H1 (cell line): Measurements from ENCODE around the gene GPC6. TPM values are rescaled to one million over a fixed set of nuclear protein-coding genes. Genes with fewer than 3 reads are reported as not detected.

Experiments
- CTCF ChIA-PET: fragments of 300-600 bp; sonication (Branson Sonifier 250); formaldehyde crosslinking; loops from one replicate; lab custom pipeline; 2021; ENCODE audit not compliant: partially characterized antibody; lab: Charles Lee
- POLR2A ChIA-PET: fragments of 300-600 bp; sonication (Branson Sonifier 250); formaldehyde crosslinking; loops from one replicate; lab custom pipeline; 2021; ENCODE audit warnings: inconsistent platforms; ENCODE audit not compliant: partially characterized antibody; lab: Charles Lee
- DNase-seq, 2 experiments: peaks; one replicate each; pipeline versions ENCODE4 v3.0.0 to v3.0.0-alpha.2; 2010 to 2022; ENCODE audit warnings: low spot score in 2 of 2, low read depth in 1 of 2, mixed read lengths in 1 of 2
- FAIRE-seq: peaks from 2 replicates; lab custom pipeline; 2011; peaks lifted over from hg19 to GRCh38; lab: Jason Lieb, UNC
- H2AFZ ChIP-seq: 2 replicates; pipeline ENCODE4 v1.8.1; 2012; ENCODE audit warnings: low read length, inconsistent platforms
- H2AK5ac ChIP-seq: 2 replicates; pipeline ENCODE4 v1.6.1; 2013; ENCODE audit warnings: low read depth, low read length
- H2BK120ac ChIP-seq: replicated peaks from 2 replicates; pipeline ENCODE3; 2013; ENCODE audit warnings: low read depth, low read length, inconsistent platforms
- H2BK12ac ChIP-seq: 2 replicates; pipeline ENCODE4 v1.6.1; 2013; ENCODE audit warnings: low read depth, low read length
- H2BK15ac ChIP-seq: 2 replicates; pipeline ENCODE4 v1.6.1; 2013; ENCODE audit warnings: low read length
- H2BK20ac ChIP-seq: 2 replicates; pipeline ENCODE4 v1.6.1; 2013; ENCODE audit warnings: low read length
- H2BK5ac ChIP-seq: 2 replicates; pipeline ENCODE4 v1.6.1; 2013; ENCODE audit warnings: low read depth, low read length
- H3K14ac ChIP-seq: 2 replicates; pipeline ENCODE4 v1.6.1; 2013; ENCODE audit warnings: inconsistent platforms; ENCODE audit not compliant: insufficient read length
- H3K18ac ChIP-seq: 2 replicates; pipeline ENCODE4 v1.6.1; 2013; ENCODE audit warnings: low read length; ENCODE audit errors: extremely low read depth
- H3K23ac ChIP-seq: 2 replicates; pipeline ENCODE4 v1.6.1; 2013; ENCODE audit warnings: inconsistent platforms; ENCODE audit not compliant: insufficient read length
- H3K23me2 ChIP-seq: 2 replicates; pipeline ENCODE4 v1.6.1; 2013; ENCODE audit warnings: low read depth, low read length
- H3K27ac ChIP-seq: 2 replicates; pipeline ENCODE4 v1.6.1; 2011; ENCODE audit warnings: low read depth, low read length, inconsistent platforms
- H3K27me3 ChIP-seq, 4 experiments: replicated peaks in 1 of 4; 1 replicate in 1 of 4; 2 replicates in 3 of 4; pipeline versions ENCODE4 v1.6.1 to v1.8.1; 2011 to 2013; ENCODE audit warnings: low read length in 3 of 4, mild to moderate bottlenecking in 3 of 4, inconsistent platforms in 2 of 4, mixed read lengths in 2 of 4, moderate library complexity in 1 of 4; ENCODE audit not compliant: control insufficient read depth in 3 of 4, insufficient read depth in 3 of 4; ENCODE audit errors: extremely low read depth in 1 of 4
- H3K36me3 ChIP-seq, 4 experiments: 2 replicates each; pipeline versions ENCODE4 v1.6.1 to v1.8.1; 2011 to 2013; ENCODE audit warnings: mild to moderate bottlenecking in 4 of 4, low read length in 3 of 4, moderate library complexity in 2 of 4, control low read depth in 1 of 4, inconsistent platforms in 1 of 4; ENCODE audit not compliant: insufficient read depth in 4 of 4, control insufficient read depth in 2 of 4
- H3K4ac ChIP-seq: replicated peaks from 2 replicates; pipeline ENCODE3; 2013; ENCODE audit warnings: low read length, low read depth, mixed read lengths, inconsistent platforms; ENCODE audit not compliant: insufficient read length
- H3K4me1 ChIP-seq, 4 experiments: replicated peaks in 1 of 4; 1 replicate in 1 of 4; 2 replicates in 3 of 4; pipeline versions ENCODE4 v1.6.1 to v1.8.1; 2011 to 2013; ENCODE audit warnings: low read length in 3 of 4, inconsistent platforms in 2 of 4, mixed read lengths in 1 of 4; ENCODE audit not compliant: insufficient read depth in 4 of 4, control insufficient read depth in 3 of 4
- H3K4me2 ChIP-seq, 2 experiments: 2 replicates each; pipeline versions ENCODE4 v1.6.1 to v1.8.1; 2011 to 2013; ENCODE audit warnings: low read depth in 2 of 2, low read length in 2 of 2, control low read depth in 1 of 2, inconsistent platforms in 1 of 2, mild to moderate bottlenecking in 1 of 2; ENCODE audit not compliant: insufficient read depth in 1 of 2
- H3K4me3 ChIP-seq, 4 experiments: fragments of 200-600, 300-600 bp in 1 of 4; sonication (generic), shearing (Covaris generic), sonication (Bioruptor Twin) in 1 of 4; 2 replicates each; pipeline versions ENCODE4 v1.5.1 to v1.8.1; 2011 to 2016; ENCODE audit warnings: low read length in 4 of 4, low read depth in 3 of 4, control low read depth in 2 of 4, inconsistent platforms in 2 of 4, mild to moderate bottlenecking in 2 of 4, mixed read lengths in 1 of 4, moderate library complexity in 1 of 4; ENCODE audit not compliant: insufficient read depth in 2 of 4; ENCODE audit errors: extremely low read depth in 1 of 4
- H3K56ac ChIP-seq: replicated peaks from 2 replicates; pipeline ENCODE3; 2013; ENCODE audit warnings: low read depth, mild to moderate bottlenecking, mixed read lengths, low read length, inconsistent platforms; ENCODE audit not compliant: insufficient read length
- H3K79me1 ChIP-seq: 2 replicates; pipeline ENCODE4 v1.6.1; 2013; ENCODE audit warnings: low read depth, low read length, control low read depth
- H3K79me2 ChIP-seq, 2 experiments: 2 replicates each; pipeline versions ENCODE4 v1.6.1 to v1.8.1; 2012 to 2013; ENCODE audit warnings: low read length in 2 of 2, mild to moderate bottlenecking in 2 of 2, inconsistent platforms in 1 of 2; ENCODE audit not compliant: insufficient read depth in 2 of 2, control insufficient read depth in 1 of 2
- H3K9ac ChIP-seq, 4 experiments: replicated peaks in 1 of 4; 1 replicate in 1 of 4; 2 replicates in 3 of 4; pipeline versions ENCODE4 v1.6.1 to v1.8.1; 2011 to 2013; ENCODE audit warnings: low read depth in 3 of 4, low read length in 3 of 4, control low read depth in 2 of 4, mild to moderate bottlenecking in 2 of 4, moderate library complexity in 2 of 4, inconsistent platforms in 1 of 4; ENCODE audit errors: extremely low read depth in 1 of 4
- H3K9me3 ChIP-seq, 2 experiments: 2 replicates each; pipeline versions ENCODE4 v1.6.1 to v1.8.1; 2012 to 2013; ENCODE audit warnings: mild to moderate bottlenecking in 2 of 2, moderate library complexity in 2 of 2, control low read depth in 1 of 2, inconsistent platforms in 1 of 2, low read depth in 1 of 2, low read length in 1 of 2, mixed read lengths in 1 of 2; ENCODE audit not compliant: insufficient read depth in 2 of 2
- H4K20me1 ChIP-seq, 2 experiments: replicated peaks in 1 of 2; 2 replicates each; pipeline versions ENCODE3 to v1.8.1; 2011 to 2013; ENCODE audit warnings: inconsistent platforms in 2 of 2, low read length in 2 of 2, mild to moderate bottlenecking in 1 of 2; ENCODE audit not compliant: insufficient read depth in 2 of 2, control insufficient read depth in 1 of 2
- H4K5ac ChIP-seq: 2 replicates; pipeline ENCODE4 v1.6.1; 2013; ENCODE audit warnings: low read length, low read depth, mixed read lengths, inconsistent platforms; ENCODE audit not compliant: insufficient read length
- H4K8ac ChIP-seq: 2 replicates; pipeline ENCODE4 v1.8.0; 2013; ENCODE audit warnings: mild to moderate bottlenecking, moderate library complexity, low read length, inconsistent platforms; ENCODE audit not compliant: insufficient read depth; ENCODE audit errors: extremely low read depth
- H4K91ac ChIP-seq: replicated peaks from 2 replicates; pipeline ENCODE3; 2013; ENCODE audit warnings: low read length, mixed read lengths, inconsistent platforms; ENCODE audit not compliant: insufficient read length
- FOSL1 ChIP-seq: IDR thresholded peaks from 2 replicates; pipeline ENCODE4 v1.6.1; 2011; ENCODE audit warnings: mild to moderate bottlenecking, low read depth, low read length, moderate library complexity; ENCODE audit not compliant: insufficient read depth
- GABPA ChIP-seq: IDR thresholded peaks from 2 replicates; pipeline ENCODE4 v1.6.1; 2011; ENCODE audit warnings: mild to moderate bottlenecking, low read length, moderate library complexity, borderline replicate concordance; ENCODE audit not compliant: insufficient read depth
- POLR2AphosphoS5 ChIP-seq: IDR thresholded peaks from 2 replicates; pipeline ENCODE4 v1.6.1; 2011; ENCODE audit warnings: low read depth, low read length
- SIN3A ChIP-seq, 2 experiments: IDR thresholded peaks in 1 of 2; conservative IDR thresholded peaks in 1 of 2; 2 replicates each; pipeline ENCODE4 v1.6.1; 2011 to 2012; ENCODE audit warnings: low read length in 2 of 2, improper control_type of control experiment in 1 of 2, low read depth in 1 of 2, mild to moderate bottlenecking in 1 of 2
- TAF1 ChIP-seq: IDR thresholded peaks from 2 replicates; pipeline ENCODE4 v1.6.1; 2011; ENCODE audit warnings: mild to moderate bottlenecking, low read depth, low read length
- WGBS, 2 experiments: shearing (Covaris generic) in 1 of 2; methylation state at CpG; one replicate each; pipeline versions ENCODE4 v1.1.6 to v1.1.7; 2013 to 2015; ENCODE audit warnings: low lambda C conversion rate in 2 of 2, mixed read lengths in 2 of 2, inconsistent platforms in 1 of 2, low coverage in 1 of 2, missing lambda C conversion rate in 1 of 2; ENCODE audit not compliant: insufficient replicate concordance in 2 of 2, insufficient coverage in 1 of 2, insufficient read length in 1 of 2; ENCODE audit errors: extremely low coverage in 1 of 2, missing lambda C conversion rate in 1 of 2; 5-methylcytosine and 5-hydroxymethylcytosine counted together
- polyA plus RNA-seq, 7 experiments: library from polyadenylated mRNA; depleted of rRNA in 3 of 7; stranded (reverse) in 5 of 7; unstranded in 2 of 7; fragments of >200 nt in 5 of 7; fragments of 200-250 nt in 2 of 7; gene quantifications; 1 replicate in 5 of 7; 2 replicates in 1 of 7; 4 replicates in 1 of 7; pipeline versions ENCODE4 v1.2.1 to v1.2.3, GENCODE V29; 2011 to 2013; ENCODE audit warnings: missing spikeins in 2 of 7, mixed read lengths in 2 of 7
- total RNA-seq: library from RNA; stranded (reverse); fragmentation: NEBNext Ultra II Directional; extraction: Animal tissue kit (Norgen Biotek cat#: 25700); gene quantifications from 2 replicates; pipeline ENCODE4 v1.2.1, GENCODE V29; 2021

The GPC6 gene
- total and polyA plus RNA-seq, 2 of the 8 experiments (the other 6 are each of a cell fraction or from before 2014, with no cell fraction given), result 5.4 to 12.0 TPM

GRCh38 chr13:93352616-93353015, 126.0 kb downstream of the GPC6 start:
- Histone ChIP-seq H2BK20ac (no peak overlapping the region), H3K9ac (no peak overlapping the region), H4K8ac (no peak overlapping the region), H3K14ac (no peak overlapping the region), H3K23me2 (no peaks in the 10 kb centered on the region), H4K91ac (no peak overlapping the region), H2BK15ac (no peak overlapping the region), H3K56ac (no peak overlapping the region), H3K4me1 (no peaks in the 10 kb centered on the region), H3K9me3 (peaks cover 0 to 3% of the 10 kb centered on the region in 2 experiments; a peak in 1 of 4 replicates), H2BK12ac (no peak overlapping the region), H3K27me3 (no peaks in the 10 kb centered on the region), H4K20me1 (no peaks in the 10 kb centered on the region), H3K23ac (no peak overlapping the region), H3K79me2 (no peaks in the 10 kb centered on the region), H3K4ac (no peak overlapping the region), H3K36me3 (no peaks in the 10 kb centered on the region), H3K27ac (no peak overlapping the region), H3K79me1 (no peaks in the 10 kb centered on the region), H2BK120ac (no peak overlapping the region), H2AK5ac (no peak overlapping the region), H3K4me3 (no peak overlapping the region), H3K18ac (no peak overlapping the region), H3K4me2 (no peak overlapping the region), H2AFZ (no peak overlapping the region), H2BK5ac (no peak overlapping the region), H4K5ac (no peak overlapping the region)
- WGBS, 2 experiments, result 91% methylated on average over 4 of the region's 4 CpGs; no CpG with 5 or more reads in 1 of the 2 experiments
- FAIRE-seq (no peak), DNase-seq (no peak)
- CTCF ChIA-PET, result interaction anchor here (0.6 to 1.4 kb wide), 2 partner anchors 9 to 768 kb away, joined by 3 to 4 read pairs; no protein-coding TSS in a partner anchor
- POLR2A ChIA-PET, result interaction anchor here (0.6 kb wide), 2 partner anchors 26 to 28 kb away, joined by 3 to 4 read pairs; no protein-coding TSS in a partner anchor
- TF ChIP-seq SIN3A (conservative IDR thresholded peaks at IDR 0.05 in 1 of 2, IDR thresholded peaks at IDR 0.05 in 1 of 2; ENCODE audit: low read depth in 1 of 2, low read length in 2 of 2), result no peak
- TF ChIP-seq GABPA, result no peak
- TF ChIP-seq TAF1, result no peak
- no peak for TF ChIP-seq FOSL1
- TF ChIP-seq POLR2AphosphoS5, result no peak
